ENCODE data around the gene CACNA2D1. TPM values are rescaled to one million over a fixed set of nuclear protein-coding genes. Genes with fewer than 3 reads are reported as not detected.

Gene CACNA2D1
- total RNA-seq, 1 experiment from 2014 or later = 9.8 TPM

DNA sequence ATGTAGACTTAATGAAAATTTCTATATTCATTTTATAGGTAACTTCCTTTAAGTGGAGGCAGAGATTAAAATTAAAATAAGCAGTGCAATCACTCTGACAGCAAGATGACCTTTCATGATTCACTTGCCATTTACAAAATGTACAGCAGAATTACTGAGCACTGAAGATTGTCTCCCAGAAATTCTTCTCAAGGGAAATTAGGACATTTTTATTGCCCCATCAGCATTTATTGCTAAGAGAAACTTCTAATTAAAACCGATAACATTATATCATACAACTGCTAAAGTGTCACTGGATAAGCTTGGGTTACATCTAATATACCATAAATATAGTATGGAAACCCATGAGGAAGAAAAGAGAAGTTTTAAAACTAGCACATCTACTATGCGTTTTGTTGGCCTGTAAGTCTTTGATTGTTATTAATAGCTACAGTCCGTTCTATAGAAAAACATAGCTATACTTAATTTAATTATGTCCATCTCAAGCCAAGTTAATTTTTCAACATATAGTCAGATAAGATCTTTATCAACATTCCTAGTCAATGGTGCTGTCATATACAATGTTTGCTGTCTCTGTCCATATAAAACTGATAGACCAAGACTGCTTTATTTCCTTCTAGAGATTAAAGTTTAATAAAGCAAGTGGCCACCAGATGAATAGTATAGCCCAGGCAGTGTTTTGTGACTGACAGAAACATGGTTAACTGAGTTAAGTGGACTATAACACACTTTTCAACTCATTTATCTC, 456.7 kb downstream of the CACNA2D1 start:
- no peaks in the 10 kb centered on the region for H3K27me3 ChIP-seq (ENCODE audit: control insufficient read depth, insufficient read depth, low read length)
- CTCF ChIA-PET = no interaction called here
- H3K4me1 ChIP-seq (ENCODE audit: control insufficient read depth, insufficient read depth, low read length) = no peaks in the 10 kb centered on the region
- intact Hi-C loops (cut with micrococcal nuclease; ENCODE audit: unreplicated experiment) (no loop called here), in situ Hi-C loops (cut with HindIII; ENCODE audit: low pct_unique_long_range_greater_than_20kb, low sequenced_read_pairs) (no loop called here)
- H3K27ac ChIP-seq (ENCODE audit: low read length) = no peak overlapping the region
- POLR2A ChIA-PET = no interaction called here
- ATAC-seq (no peak), DNase-seq (ENCODE audit: low read depth, low spot score) (no peak)
- no peak for TF ChIP-seq SIN3A (IDR thresholded peaks at IDR 0.05; ENCODE audit: borderline replicate concordance, insufficient read depth, low read depth, low read length)
- no peak for TF ChIP-seq POLR2AphosphoS5 (IDR thresholded peaks at IDR 0.05; ENCODE audit: low read depth, low read length)
- TF ChIP-seq CTCF (IDR thresholded peaks at IDR 0.05) = no peak
- TF ChIP-seq, protein P1, sequence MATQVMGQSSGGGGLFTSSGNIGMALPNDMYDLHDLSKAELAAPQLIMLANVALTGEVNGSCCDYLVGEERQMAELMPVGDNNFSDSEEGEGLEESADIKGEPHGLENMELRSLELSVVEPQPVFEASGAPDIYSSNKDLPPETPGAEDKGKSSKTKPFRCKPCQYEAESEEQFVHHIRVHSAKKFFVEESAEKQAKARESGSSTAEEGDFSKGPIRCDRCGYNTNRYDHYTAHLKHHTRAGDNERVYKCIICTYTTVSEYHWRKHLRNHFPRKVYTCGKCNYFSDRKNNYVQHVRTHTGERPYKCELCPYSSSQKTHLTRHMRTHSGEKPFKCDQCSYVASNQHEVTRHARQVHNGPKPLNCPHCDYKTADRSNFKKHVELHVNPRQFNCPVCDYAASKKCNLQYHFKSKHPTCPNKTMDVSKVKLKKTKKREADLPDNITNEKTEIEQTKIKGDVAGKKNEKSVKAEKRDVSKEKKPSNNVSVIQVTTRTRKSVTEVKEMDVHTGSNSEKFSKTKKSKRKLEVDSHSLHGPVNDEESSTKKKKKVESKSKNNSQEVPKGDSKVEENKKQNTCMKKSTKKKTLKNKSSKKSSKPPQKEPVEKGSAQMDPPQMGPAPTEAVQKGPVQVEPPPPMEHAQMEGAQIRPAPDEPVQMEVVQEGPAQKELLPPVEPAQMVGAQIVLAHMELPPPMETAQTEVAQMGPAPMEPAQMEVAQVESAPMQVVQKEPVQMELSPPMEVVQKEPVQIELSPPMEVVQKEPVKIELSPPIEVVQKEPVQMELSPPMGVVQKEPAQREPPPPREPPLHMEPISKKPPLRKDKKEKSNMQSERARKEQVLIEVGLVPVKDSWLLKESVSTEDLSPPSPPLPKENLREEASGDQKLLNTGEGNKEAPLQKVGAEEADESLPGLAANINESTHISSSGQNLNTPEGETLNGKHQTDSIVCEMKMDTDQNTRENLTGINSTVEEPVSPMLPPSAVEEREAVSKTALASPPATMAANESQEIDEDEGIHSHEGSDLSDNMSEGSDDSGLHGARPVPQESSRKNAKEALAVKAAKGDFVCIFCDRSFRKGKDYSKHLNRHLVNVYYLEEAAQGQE (IDR thresholded peaks at IDR 0.05; ENCODE audit: insufficient read depth in 1 of 2, low read depth in 2 of 2, low read length in 1 of 2) = no peak
- no peak for TF ChIP-seq TCF7L2 (IDR thresholded peaks at IDR 0.05; ENCODE audit: low read depth, low read length)
- no peaks in the 10 kb centered on the region for H3K9me3 ChIP-seq (ENCODE audit: control insufficient read depth, insufficient read depth, low read depth, low read length)
- H3K36me3 ChIP-seq (ENCODE audit: control insufficient read depth, insufficient read depth, low read length) = no peaks in the 10 kb centered on the region
- no TSS peak for BruUV-seq (replicated peaks)
- H3K4me3 ChIP-seq (ENCODE audit: low read depth in 2 of 2, low read length in 2 of 2) = no peak overlapping the region

DNA sequence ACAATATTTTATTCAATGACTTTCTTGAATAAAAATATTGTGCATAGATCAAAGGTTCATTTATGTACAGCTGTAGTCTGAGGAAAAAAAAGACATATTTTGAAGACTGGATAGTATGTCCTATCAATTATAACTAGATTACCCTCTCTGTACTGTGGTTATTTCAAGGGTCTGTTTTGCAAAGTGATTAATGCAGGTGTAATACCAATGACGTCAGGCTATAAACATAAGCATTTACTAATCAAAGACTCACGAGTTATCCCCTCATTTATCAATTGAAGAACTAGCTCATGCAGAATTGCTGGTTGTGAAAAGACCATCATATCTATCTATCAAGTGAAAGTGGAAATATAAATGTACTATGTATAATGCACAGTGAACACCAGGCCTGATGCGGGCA, 460.2 kb downstream of the CACNA2D1 start:
- Histone ChIP-seq H3K4me3 (ENCODE audit: low read depth in 2 of 2, low read length in 2 of 2) (no peak overlapping the region), H3K27ac (ENCODE audit: low read length) (no peak overlapping the region), H3K9me3 (ENCODE audit: control insufficient read depth, insufficient read depth, low read depth, low read length) (no peaks in the 10 kb centered on the region), H3K36me3 (ENCODE audit: control insufficient read depth, insufficient read depth, low read length) (no peaks in the 10 kb centered on the region; the same call in 1 of the 2 replicates), H3K27me3 (ENCODE audit: control insufficient read depth, insufficient read depth, low read length) (no peaks in the 10 kb centered on the region), H3K4me1 (ENCODE audit: control insufficient read depth, insufficient read depth, low read length) (no peaks in the 10 kb centered on the region)
- no peak for DNase-seq (ENCODE audit: low read depth, low spot score)
- no TSS peak for BruUV-seq (replicated peaks)
- ATAC-seq = no peak
- in situ Hi-C loops (cut with HindIII; ENCODE audit: low pct_unique_long_range_greater_than_20kb, low sequenced_read_pairs) (no loop called here), intact Hi-C loops (cut with micrococcal nuclease; ENCODE audit: unreplicated experiment) (no loop called here)
- ChIA-PET POLR2A (no interaction called here), CTCF (no interaction called here)
- TF ChIP-seq, protein P1 (IDR thresholded peaks at IDR 0.05; ENCODE audit: insufficient read depth in 1 of 2, low read depth in 2 of 2, low read length in 1 of 2) = no peak
- TF ChIP-seq SIN3A (IDR thresholded peaks at IDR 0.05; ENCODE audit: borderline replicate concordance, insufficient read depth, low read depth, low read length) = no peak
- no peak for TF ChIP-seq CTCF (IDR thresholded peaks at IDR 0.05)
- no peak for TF ChIP-seq POLR2AphosphoS5 (IDR thresholded peaks at IDR 0.05; ENCODE audit: low read depth, low read length)
- no peak for TF ChIP-seq TCF7L2 (IDR thresholded peaks at IDR 0.05; ENCODE audit: low read depth, low read length)
